GM12891 (cell line): Measurements from ENCODE around the gene ATP13A3.

Experiments used
- POLR2A ChIP-seq: IDR thresholded peaks from 2 replicates; pipeline ENCODE4 v1.6.1; 2011; ENCODE audit warnings: low read depth, low read length, control low read depth
- SPI1 ChIP-seq: IDR thresholded peaks from 2 replicates; pipeline ENCODE4 v1.6.1; 2011; ENCODE audit warnings: low read depth, low read length, control low read depth

GRCh38 chr3:194492001-194492400 lies 5.2 kb upstream of the ATP13A3 start:
- TF ChIP-seq POLR2A (no peak), SPI1 (peak; percentile 88)
